Measurements from ENCODE around the gene GK. TPM values are rescaled to one million over a fixed set of nuclear protein-coding genes. Genes with fewer than 3 reads are reported as not detected.

The GK gene
- total RNA-seq, 1 donor from 2014 or later: 12.3 TPM

DNA sequence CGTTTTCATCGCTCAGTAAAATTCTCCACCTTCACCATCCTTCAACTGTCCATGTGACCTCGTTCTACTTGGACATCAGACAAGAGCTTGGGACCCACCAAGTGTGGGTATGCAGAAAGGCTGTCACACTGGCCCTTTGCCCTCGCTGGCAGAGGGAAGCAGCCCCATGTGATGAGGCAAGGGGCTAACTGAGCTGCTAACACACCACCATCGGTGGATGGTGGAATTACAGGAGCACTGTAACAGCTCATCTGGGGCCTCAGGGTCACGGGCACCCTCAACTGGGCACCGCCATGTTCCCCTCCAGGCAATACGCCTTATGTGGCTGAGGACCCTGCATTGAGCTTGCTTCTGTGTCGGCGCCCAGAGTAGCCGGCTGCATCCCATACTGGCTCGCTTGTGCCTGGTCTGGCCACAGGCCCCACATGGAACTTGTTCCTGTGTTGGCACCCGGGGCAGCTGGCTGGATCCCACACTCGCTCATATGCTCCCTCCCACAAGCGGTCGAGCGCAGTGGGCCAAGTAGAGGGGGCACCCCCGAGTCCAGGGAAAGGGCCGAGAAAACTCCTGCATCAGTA lies 126.3 kb downstream of the GK start:
- TF ChIP-seq, protein P1, sequence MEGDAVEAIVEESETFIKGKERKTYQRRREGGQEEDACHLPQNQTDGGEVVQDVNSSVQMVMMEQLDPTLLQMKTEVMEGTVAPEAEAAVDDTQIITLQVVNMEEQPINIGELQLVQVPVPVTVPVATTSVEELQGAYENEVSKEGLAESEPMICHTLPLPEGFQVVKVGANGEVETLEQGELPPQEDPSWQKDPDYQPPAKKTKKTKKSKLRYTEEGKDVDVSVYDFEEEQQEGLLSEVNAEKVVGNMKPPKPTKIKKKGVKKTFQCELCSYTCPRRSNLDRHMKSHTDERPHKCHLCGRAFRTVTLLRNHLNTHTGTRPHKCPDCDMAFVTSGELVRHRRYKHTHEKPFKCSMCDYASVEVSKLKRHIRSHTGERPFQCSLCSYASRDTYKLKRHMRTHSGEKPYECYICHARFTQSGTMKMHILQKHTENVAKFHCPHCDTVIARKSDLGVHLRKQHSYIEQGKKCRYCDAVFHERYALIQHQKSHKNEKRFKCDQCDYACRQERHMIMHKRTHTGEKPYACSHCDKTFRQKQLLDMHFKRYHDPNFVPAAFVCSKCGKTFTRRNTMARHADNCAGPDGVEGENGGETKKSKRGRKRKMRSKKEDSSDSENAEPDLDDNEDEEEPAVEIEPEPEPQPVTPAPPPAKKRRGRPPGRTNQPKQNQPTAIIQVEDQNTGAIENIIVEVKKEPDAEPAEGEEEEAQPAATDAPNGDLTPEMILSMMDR (IDR thresholded peaks at IDR 0.05; ENCODE audit: borderline replicate concordance): no peak
- Histone ChIP-seq H3K4me3 (no peak overlapping the region), H3K36me3 (no peaks in the 10 kb centered on the region), H3K9me3 (replicated peaks) (no peaks in the 10 kb centered on the region), H3K27ac (replicated peaks) (no peak overlapping the region), H3K27me3 (ENCODE audit: low read depth) (no peaks in the 10 kb centered on the region), H3K4me1 (no peaks in the 10 kb centered on the region)
- intact Hi-C loops (cut with micrococcal nuclease): no loop called here
- no peak for DNase-seq

Other genes starting within 250 kb of the GK start
- 0.30 TPM for gene TASL, start 75.7 kb upstream of the GK start, total RNA-seq
- 12.6 TPM for gene TAB3, start 235.8 kb downstream of the GK start, total RNA-seq